Gastrocnemius medialis (tissue), 4 donors: ENCODE results near the gene LTB4R2.

Experiments
- POLR2A ChIP-seq, 2 donors: fragments of 450-650 bp; IDR thresholded peaks; one replicate each; pipeline ENCODE4 v1.6.1; 2017; ENCODE audit warnings: antibody characterized with exemption in 2 of 2, mild to moderate bottlenecking in 2 of 2, moderate library complexity in 2 of 2
- TF ChIP-seq, protein P1 (sequence below), 5 experiments: fragments of 450-650 bp in 3 of 5; fragments of 200-600 bp in 2 of 5; sonication (generic) in 2 of 5; IDR thresholded peaks in 4 of 5; conservative IDR thresholded peaks in 1 of 5; 1 replicate in 4 of 5; 2 replicates in 1 of 5; pipeline ENCODE4 v1.5.1; 2016 to 2019; ENCODE audit warnings: antibody characterized with exemption in 5 of 5, mild to moderate bottlenecking in 3 of 5, moderate library complexity in 3 of 5

DNA sequence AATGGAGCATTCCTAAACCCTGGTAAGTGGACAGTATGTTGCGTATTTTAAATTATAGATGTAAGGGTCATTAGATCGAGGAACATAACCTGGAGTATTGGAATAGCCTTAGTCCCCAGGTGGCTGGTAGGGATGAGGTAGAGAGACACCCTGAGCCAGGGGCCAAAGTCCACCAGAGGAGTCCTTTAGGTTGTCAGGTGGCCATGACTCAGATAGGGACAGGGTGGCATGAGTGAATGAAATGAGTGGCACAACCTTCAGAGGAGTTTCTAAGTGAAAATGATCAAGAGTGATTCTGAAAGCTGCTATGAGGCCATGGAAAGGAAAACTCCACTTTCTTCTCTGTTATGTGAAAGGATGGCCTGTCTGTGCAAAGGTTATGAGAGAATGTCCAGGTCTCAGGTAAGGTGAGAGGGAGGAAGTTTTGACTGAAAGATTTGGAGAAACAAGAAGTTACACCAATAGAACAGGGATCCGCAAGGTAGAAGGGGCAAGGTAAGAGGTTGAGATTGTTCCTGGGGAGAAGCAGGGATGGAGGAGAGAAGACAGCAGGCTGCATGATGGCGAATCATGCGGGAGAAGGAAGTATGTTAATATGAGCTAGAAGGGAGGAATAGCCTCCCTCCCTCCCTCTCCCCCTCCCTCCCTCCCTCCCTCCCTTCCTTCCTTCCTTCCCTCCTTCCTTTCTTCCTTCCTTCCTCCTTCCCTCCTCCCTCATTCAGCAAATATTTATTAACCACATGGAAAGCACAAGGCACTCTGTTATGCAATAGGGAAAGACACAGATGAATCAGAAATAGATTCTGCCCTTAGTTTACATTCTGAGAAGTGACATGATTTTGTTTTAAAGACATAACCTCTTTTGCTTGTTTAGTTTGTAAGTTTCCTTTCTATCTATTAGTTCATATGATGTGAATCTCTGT is 43.9 kb downstream of the LTB4R2 start:
- TF ChIP-seq, protein P1, sequence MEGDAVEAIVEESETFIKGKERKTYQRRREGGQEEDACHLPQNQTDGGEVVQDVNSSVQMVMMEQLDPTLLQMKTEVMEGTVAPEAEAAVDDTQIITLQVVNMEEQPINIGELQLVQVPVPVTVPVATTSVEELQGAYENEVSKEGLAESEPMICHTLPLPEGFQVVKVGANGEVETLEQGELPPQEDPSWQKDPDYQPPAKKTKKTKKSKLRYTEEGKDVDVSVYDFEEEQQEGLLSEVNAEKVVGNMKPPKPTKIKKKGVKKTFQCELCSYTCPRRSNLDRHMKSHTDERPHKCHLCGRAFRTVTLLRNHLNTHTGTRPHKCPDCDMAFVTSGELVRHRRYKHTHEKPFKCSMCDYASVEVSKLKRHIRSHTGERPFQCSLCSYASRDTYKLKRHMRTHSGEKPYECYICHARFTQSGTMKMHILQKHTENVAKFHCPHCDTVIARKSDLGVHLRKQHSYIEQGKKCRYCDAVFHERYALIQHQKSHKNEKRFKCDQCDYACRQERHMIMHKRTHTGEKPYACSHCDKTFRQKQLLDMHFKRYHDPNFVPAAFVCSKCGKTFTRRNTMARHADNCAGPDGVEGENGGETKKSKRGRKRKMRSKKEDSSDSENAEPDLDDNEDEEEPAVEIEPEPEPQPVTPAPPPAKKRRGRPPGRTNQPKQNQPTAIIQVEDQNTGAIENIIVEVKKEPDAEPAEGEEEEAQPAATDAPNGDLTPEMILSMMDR (IDR thresholded peaks at IDR 0.05 in 4 of 5, conservative IDR thresholded peaks at IDR 0.05 in 1 of 5) = no peak
- no peak for TF ChIP-seq POLR2A (IDR thresholded peaks at IDR 0.05)
